HCT116 (cell line): ENCODE measurements around the gene TM7SF3. TPM values are rescaled to one million over a fixed set of nuclear protein-coding genes. Genes with fewer than 3 reads are reported as not detected.

Source experiments
- ATAC-seq: fragments of 200-7000 bp; cut with Tn5 transposase; 2 replicates; pipeline ENCODE4 v1.9.1; 2020; ENCODE audit warnings: mild to moderate bottlenecking, moderate library complexity
- BruUV-seq: library from RNA; stranded (reverse); fragments of 400-500 nt; replicated peaks from 2 replicates; lab custom pipeline; 2021; lab: Mats Ljungman, UMichigan
- CTCF ChIA-PET: fragments of 300-600 bp; sonication (Branson Sonifier 250); formaldehyde crosslinking; loops from one replicate; lab custom pipeline; 2021; ENCODE audit warnings: antibody characterized with exemption; lab: Charles Lee
- POLR2A ChIA-PET: fragments of 300-600, 350-600 bp; sonication (Branson Sonifier 250); formaldehyde crosslinking; loops from one replicate; lab custom pipeline; 2021; ENCODE audit warnings: antibody characterized with exemption; lab: Charles Lee
- RAD21 ChIA-PET, 2 experiments: fragments of 300-600 bp; sonication (Branson Sonifier 250); formaldehyde crosslinking; loops; one replicate each; lab custom pipeline; 2023; ENCODE audit warnings: low total read pairs in 2 of 2; ENCODE audit not compliant: uncharacterized antibody in 2 of 2, unreplicated experiment in 2 of 2, low non-redundant PET in 1 of 2; lab: Charles Lee
- DNase-seq: peaks from one replicate; pipeline ENCODE4 v3.0.0-alpha.2; 2010; ENCODE audit warnings: low read depth, low spot score
- H2AFZ ChIP-seq: fragments of 200-600 bp; shearing (Covaris generic), sonication (generic); 2 replicates; pipeline ENCODE4 v1.6.1; 2017; ENCODE audit warnings: low read depth, mixed run types, mixed read lengths, antibody characterized with exemption, low read length; ENCODE audit not compliant: poor library complexity, severe bottlenecking
- H3K27ac ChIP-seq: 2 replicates; pipeline ENCODE4 v1.5.1; 2012; ENCODE audit warnings: low read depth, low read length
- H3K27me3 ChIP-seq: fragments of 200-600 bp; sonication (generic); 2 replicates; pipeline ENCODE4 v1.6.1; 2016; ENCODE audit warnings: mixed run types, low read length, mixed read lengths; ENCODE audit not compliant: insufficient read depth
- H3K36me3 ChIP-seq, 2 experiments: fragments of 200-500 bp in 1 of 2; fragments of 200-600 bp in 1 of 2; sonication (Bioruptor generic) in 1 of 2; sonication (generic) in 1 of 2; 2 replicates each; pipeline versions ENCODE4 v1.5.1 to v1.6.1; 2014 to 2016; ENCODE audit warnings: low read length in 2 of 2, inconsistent platforms in 1 of 2, mixed read lengths in 1 of 2, mixed run types in 1 of 2; ENCODE audit not compliant: insufficient read depth in 2 of 2, control insufficient read depth in 1 of 2
- H3K4me1 ChIP-seq, 2 experiments: fragments of 200-600 bp in 1 of 2; sonication (generic) in 1 of 2; 2 replicates each; pipeline versions ENCODE4 v1.5.1 to v1.6.1; 2012 to 2017; ENCODE audit warnings: low read length in 2 of 2, inconsistent platforms in 1 of 2, mild to moderate bottlenecking in 1 of 2, mixed read lengths in 1 of 2, mixed run types in 1 of 2, moderate library complexity in 1 of 2; ENCODE audit not compliant: insufficient read depth in 2 of 2, control insufficient read depth in 1 of 2
- H3K4me2 ChIP-seq: fragments of 200-600 bp; sonication (generic); 2 replicates; pipeline ENCODE4 v1.6.1; 2017; ENCODE audit warnings: mixed run types, low read length, mixed read lengths
- H3K4me3 ChIP-seq, 2 experiments: fragments of 200-600 bp in 1 of 2; sonication (generic) in 1 of 2; replicated peaks in 1 of 2; 2 replicates each; pipeline ENCODE4 v1.5.1; 2011 to 2016; ENCODE audit warnings: low read length in 2 of 2, control low read depth in 1 of 2, low read depth in 1 of 2, mild to moderate bottlenecking in 1 of 2, mixed read lengths in 1 of 2, mixed run types in 1 of 2
- H3K79me2 ChIP-seq: fragments of 200-600 bp; sonication (generic); 2 replicates; pipeline ENCODE4 v1.6.1; 2017; ENCODE audit warnings: mild to moderate bottlenecking, mixed run types, low read length, moderate library complexity, mixed read lengths; ENCODE audit not compliant: insufficient read depth
- H3K9ac ChIP-seq: fragments of 200-600 bp; sonication (generic); 2 replicates; pipeline ENCODE4 v1.6.1; 2016; ENCODE audit warnings: low read length, mixed read lengths
- H3K9me2 ChIP-seq: fragments of 200-600 bp; sonication (generic), shearing (Covaris generic); 2 replicates; pipeline ENCODE4 v1.6.1; 2017; ENCODE audit warnings: mixed run types, mild to moderate bottlenecking, moderate library complexity; ENCODE audit not compliant: insufficient read depth
- H3K9me3 ChIP-seq, 2 experiments: fragments of 200-500 bp in 1 of 2; fragments of 200-600 bp in 1 of 2; sonication (Bioruptor generic) in 1 of 2; sonication (generic) in 1 of 2; 2 replicates each; pipeline ENCODE4 v1.6.1; 2014 to 2017; ENCODE audit warnings: low read length in 2 of 2, mixed read lengths in 2 of 2, inconsistent platforms in 1 of 2, low read depth in 1 of 2, mild to moderate bottlenecking in 1 of 2, mixed run types in 1 of 2, moderate library complexity in 1 of 2; ENCODE audit not compliant: control insufficient read depth in 1 of 2, insufficient read depth in 1 of 2
- H4K20me1 ChIP-seq: fragments of 200-600 bp; sonication (generic), shearing (Covaris generic); 2 replicates; pipeline ENCODE4 v1.6.1; 2017; ENCODE audit warnings: mixed run types, mild to moderate bottlenecking, moderate library complexity; ENCODE audit not compliant: insufficient read depth
- CTCF ChIP-seq, 3 experiments: fragments of 200-600 bp in 1 of 3; sonication (generic) in 1 of 3; IDR thresholded peaks in 2 of 3; conservative IDR thresholded peaks in 1 of 3; 2 replicates each; pipeline ENCODE4 v1.5.1; 2012 to 2017; ENCODE audit warnings: low read depth in 2 of 3, low read length in 2 of 3, antibody characterized with exemption in 1 of 3, borderline replicate concordance in 1 of 3, control low read depth in 1 of 3, mild to moderate bottlenecking in 1 of 3, mixed read lengths in 1 of 3, mixed run types in 1 of 3, moderate library complexity in 1 of 3; ENCODE audit not compliant: insufficient read depth in 1 of 3
- EGR1 ChIP-seq: IDR thresholded peaks from 2 replicates; pipeline ENCODE4 v1.6.1; 2012; ENCODE audit warnings: low read depth
- REST ChIP-seq: IDR thresholded peaks from 2 replicates; pipeline ENCODE4 v1.6.1; 2012; ENCODE audit warnings: low read depth
- intact Hi-C: fragments of 100-400 bp; cut with micrococcal nuclease; formaldehyde crosslinking; loops from 2 replicates; pipeline ENCODE4 v1.10.0; 2022
- total RNA-seq: library from RNA; stranded (reverse); gene quantifications from one replicate; pipeline ENCODE4 v1.2.1, GENCODE V29; 2021; ENCODE audit not compliant: unreplicated experiment

The TM7SF3 gene
- total RNA-seq, 1 experiment from 2014 or later = 46.5 TPM

GRCh38 chr12:27003421-27004381 is 10.5 kb downstream of the TM7SF3 start:
- H4K20me1 ChIP-seq = no peaks in the 10 kb centered on the region
- intact Hi-C loops = no loop called here
- ChIA-PET RAD21 (no interaction called here), POLR2A (no interaction called here), CTCF (interaction anchor here (1.2 to 1.7 kb wide), 2 partner anchors 10 to 12 kb away, joined by 5 to 7 read pairs; partner anchors contain the start of gene TM7SF3)
- H3K27me3 ChIP-seq = no peaks in the 10 kb centered on the region
- no peaks in the 10 kb centered on the region for H3K4me1 ChIP-seq
- no peak overlapping the region for H3K9ac ChIP-seq
- no peaks in the 10 kb centered on the region for H3K9me3 ChIP-seq
- H3K36me3 ChIP-seq = no peaks in the 10 kb centered on the region
- H2AFZ ChIP-seq = no peak overlapping the region
- no peak for ATAC-seq
- no TSS peak for BruUV-seq
- H3K4me2 ChIP-seq = no peak overlapping the region
- H3K9me2 ChIP-seq = no peaks in the 10 kb centered on the region
- no peak for TF ChIP-seq REST
- no peak for TF ChIP-seq CTCF (IDR thresholded peaks at IDR 0.05 in 2 of 3, conservative IDR thresholded peaks at IDR 0.05 in 1 of 3; ENCODE audit: borderline replicate concordance in 1 of 3, insufficient read depth in 1 of 3, low read depth in 2 of 3, low read length in 2 of 3)
- TF ChIP-seq EGR1 = no peak
- TF ChIP-seq, all 23 proteins: peak for 0
- H3K27ac ChIP-seq = no peak overlapping the region
- DNase-seq = no peak
- H3K79me2 ChIP-seq = peaks cover 32% of the 10 kb centered on the region
- H3K4me3 ChIP-seq = no peak overlapping the region
